K562 (cell line): Measurements from ENCODE around the gene PILRA. TPM values are rescaled to one million over a fixed set of nuclear protein-coding genes. Genes with fewer than 3 reads are reported as not detected.
"Not testable (repeated sequence)": the region's sequence is repeated elsewhere in the genome, so short reads cannot be mapped to it uniquely, and the experiment has no call there.

ENCODE experiments used
- ATAC-seq: fragments of 200-7000 bp; cut with Tn5 transposase; 3 replicates; pipeline ENCODE4 v1.9.1; 2020; ENCODE audit warnings: moderate library complexity
- BruUV-seq: library from RNA; stranded (reverse); fragments of 400-500 nt; replicated peaks from 2 replicates; lab custom pipeline; 2021; lab: Mats Ljungman, UMichigan
- CTCF ChIA-PET: fragments of 300-600 bp; formaldehyde crosslinking; extraction: SDS; loops from one replicate; lab custom pipeline; 2021; ENCODE audit warnings: low intra/inter-chr PET ratio; lab: Yijun Ruan, JAX
- POLR2A ChIA-PET: fragments of 300-600, 350-650 bp; sonication (Branson Sonifier 250); formaldehyde crosslinking; extraction: SDS; loops from one replicate; lab custom pipeline; 2021; ENCODE audit warnings: antibody characterized with exemption, inconsistent platforms; lab: Yijun Ruan, JAX
- DNase-seq, 4 experiments: peaks; one replicate each; pipeline versions ENCODE4 v3.0.0 to v3.0.0-alpha.2; 2011 to 2018; ENCODE audit warnings: low spot score in 3 of 4, mixed read lengths in 3 of 4; ENCODE audit errors: extremely low read depth in 1 of 4
- FAIRE-seq: peaks from 2 replicates; lab custom pipeline; 2011; peaks lifted over from hg19 to GRCh38; lab: Jason Lieb, UNC
- H2AFZ ChIP-seq: 2 replicates; pipeline ENCODE4 v1.6.0; 2011; ENCODE audit warnings: low read depth, low read length, control low read depth, inconsistent platforms
- H3K27ac ChIP-seq: fragments of 200-600 bp; 3 replicates; pipeline ENCODE4 v1.8.0; 2011; ENCODE audit warnings: low read depth, mild to moderate bottlenecking, control low read depth, inconsistent platforms, low read length, moderate library complexity, mixed read lengths; ENCODE audit errors: extremely low read depth
- H3K27me3 ChIP-seq, 2 experiments: fragments of 300-600 bp in 1 of 2; 2 replicates in 1 of 2; 3 replicates in 1 of 2; pipeline versions ENCODE4 v1.6.0 to v1.8.0; 2011; ENCODE audit warnings: inconsistent platforms in 2 of 2, low read length in 2 of 2, mild to moderate bottlenecking in 1 of 2, mixed read lengths in 1 of 2, moderate library complexity in 1 of 2; ENCODE audit not compliant: control insufficient read depth in 2 of 2, insufficient read depth in 2 of 2
- H3K36me3 ChIP-seq: fragments of 300-600 bp; 3 replicates; pipeline ENCODE4 v1.8.0; 2011; ENCODE audit warnings: mild to moderate bottlenecking, low read length, inconsistent platforms; ENCODE audit not compliant: control insufficient read depth, insufficient read depth
- H3K4me1 ChIP-seq, 2 experiments: fragments of 200-600 bp in 1 of 2; replicated peaks in 1 of 2; 2 replicates in 1 of 2; 3 replicates in 1 of 2; pipeline versions ENCODE4 v1.5.1 to v1.8.0; 2011; ENCODE audit warnings: inconsistent platforms in 2 of 2, low read length in 2 of 2, mild to moderate bottlenecking in 1 of 2, mixed read lengths in 1 of 2, moderate library complexity in 1 of 2; ENCODE audit not compliant: control insufficient read depth in 2 of 2, insufficient read depth in 2 of 2
- H3K4me2 ChIP-seq: 2 replicates; pipeline ENCODE4 v1.6.1; 2011; ENCODE audit warnings: low read length, control low read depth, inconsistent platforms, mixed read lengths; ENCODE audit not compliant: insufficient read depth
- H3K4me3 ChIP-seq: fragments of 200-600 bp; sonication (generic), shearing (Covaris generic); 2 replicates; pipeline ENCODE4 v1.5.1; 2016; ENCODE audit warnings: control low read depth, inconsistent platforms
- H3K79me2 ChIP-seq: fragments of 200-600 bp; 3 replicates; pipeline ENCODE4 v1.8.0; 2011; ENCODE audit warnings: low read length, inconsistent platforms; ENCODE audit not compliant: control insufficient read depth, insufficient read depth
- H3K9ac ChIP-seq, 2 experiments: 2 replicates each; pipeline versions ENCODE4 v1.6.0 to v1.6.1; 2011; ENCODE audit warnings: low read depth in 2 of 2, low read length in 2 of 2, control low read depth in 1 of 2, inconsistent platforms in 1 of 2, mild to moderate bottlenecking in 1 of 2, mixed read lengths in 1 of 2; ENCODE audit not compliant: insufficient read depth in 1 of 2
- H3K9me1 ChIP-seq: one replicate; pipeline ENCODE4 v1.6.0; 2011; ENCODE audit warnings: inconsistent platforms, mild to moderate bottlenecking, low read length, moderate library complexity; ENCODE audit not compliant: control insufficient read depth, insufficient read depth
- H3K9me3 ChIP-seq: replicated peaks from 2 replicates; pipeline ENCODE4 v1.5.1; 2011; ENCODE audit warnings: low read depth, low read length, inconsistent platforms; ENCODE audit not compliant: control insufficient read depth, insufficient read depth
- H4K20me1 ChIP-seq: replicated peaks from 2 replicates; pipeline ENCODE4 v1.6.1; 2011; ENCODE audit warnings: low read length, inconsistent platforms, mixed read lengths; ENCODE audit not compliant: control insufficient read depth, insufficient read depth
- C11orf30 ChIP-seq: fragments of 450-650 bp; IDR thresholded peaks from 2 replicates; pipeline ENCODE4 v1.6.1; 2016; ENCODE audit warnings: low read depth, mild to moderate bottlenecking
- FOS ChIP-seq: IDR thresholded peaks from 3 replicates; pipeline ENCODE4 v1.6.1; 2011; ENCODE audit not compliant: insufficient read length; ENCODE audit errors: extremely low read depth
- MEIS2 ChIP-seq: fragments of 450-650 bp; IDR thresholded peaks from 2 replicates; pipeline ENCODE4 v1.6.1; 2014; ENCODE audit warnings: mild to moderate bottlenecking; ENCODE audit not compliant: partially characterized antibody
- NFYB ChIP-seq: IDR thresholded peaks from 2 replicates; pipeline ENCODE4 v1.6.1; 2011; ENCODE audit warnings: mild to moderate bottlenecking, moderate library complexity; ENCODE audit not compliant: insufficient read length; ENCODE audit errors: extremely low read depth
- PKNOX1 ChIP-seq: fragments of 450-650 bp; IDR thresholded peaks from 2 replicates; pipeline ENCODE4 v1.6.1; 2016
- RBM25 ChIP-seq: fragments of 200-400 bp; formaldehyde crosslinking; IDR thresholded peaks from 2 replicates; pipeline ENCODE4 v1.6.1; 2018; ENCODE audit warnings: low read length, low read depth, moderate library complexity; ENCODE audit not compliant: severe bottlenecking
- SP1 ChIP-seq: sonication (generic); formaldehyde crosslinking; IDR thresholded peaks from 2 replicates; pipeline ENCODE4 v1.8.1; 2022; ENCODE audit warnings: mild to moderate bottlenecking, missing genetic modification reagents
- ZNF316 ChIP-seq: fragments of 450-650 bp; IDR thresholded peaks from 2 replicates; pipeline ENCODE4 v1.6.1; 2016
- WGBS: fragments of 100-300 bp; shearing (Covaris generic); methylation state at CpG from one replicate; pipeline ENCODE4 v1.1.6; 2016; ENCODE audit warnings: low coverage, mixed read lengths; ENCODE audit not compliant: insufficient coverage; ENCODE audit errors: missing lambda C conversion rate; 5-methylcytosine and 5-hydroxymethylcytosine counted together
- in situ Hi-C: fragments of 300-500 bp; cut with MboI; formaldehyde crosslinking; loops from 4 replicates; pipeline ENCODE4 v1.15.0; 2018; ENCODE audit warnings: inconsistent platforms, mixed read lengths
- intact Hi-C: fragments of 100-400 bp; cut with micrococcal nuclease; formaldehyde crosslinking; loops from 2 replicates; pipeline ENCODE4 v1.14.2; 2022
- polyA plus RNA-seq, 8 experiments: library from polyadenylated mRNA; depleted of rRNA in 4 of 8; stranded (reverse) in 5 of 8; unstranded in 3 of 8; fragments of >200 nt; fragmentation: Nextera tagmentation in 2 of 8; fragmentation: Illumina TruSeq in 1 of 8; extraction: Ambion mirVana in 2 of 8; extraction: Trizol in 1 of 8; gene quantifications; 2 replicates each; pipeline versions ENCODE4 v1.2.1 to v1.2.3, GENCODE V29; 2011 to 2014; ENCODE audit warnings: inconsistent platforms in 1 of 8, missing spikeins in 1 of 8
- total RNA-seq, 7 experiments: library from RNA; depleted of rRNA in 6 of 7; stranded (reverse); fragments of >200 nt in 6 of 7; fragmentation: Illumina TruSeq in 2 of 7; extraction: Trizol in 2 of 7; gene quantifications; 2 replicates each; pipeline versions ENCODE4 v1.2.1 to v1.2.3, GENCODE V29; 2011 to 2021; ENCODE audit warnings: low replicate concordance in 1 of 7

The PILRA gene
- total and polyA plus RNA-seq, 9 of the 15 experiments (the other 6 are each of a cell fraction or from before 2014, with no cell fraction given): 0.13 to 1.8 (median 0.62) TPM

GRCh38 chr7:100381531-100382233 is 8.4 kb downstream of the PILRA start:
- H3K9me3 ChIP-seq, H3K79me2 ChIP-seq, CTCF ChIA-PET, intact Hi-C loops, ATAC-seq, H3K9ac ChIP-seq, H3K27ac ChIP-seq, H3K4me2 ChIP-seq, H3K27me3 ChIP-seq, H3K4me3 ChIP-seq, H3K36me3 ChIP-seq, DNase-seq, H3K9me1 ChIP-seq, H3K4me1 ChIP-seq, in situ Hi-C loops, BruUV-seq, H4K20me1 ChIP-seq, FAIRE-seq, H2AFZ ChIP-seq: not testable (repeated sequence)
- WGBS: 80% methylated on average over 29 of the region's 49 CpGs
- POLR2A ChIA-PET: interaction anchor here (0.6 to 1.5 kb wide), 3 partner anchors 14 to 47 kb away, joined by 3 to 5 read pairs (median 3); partner anchors contain the start of gene ZCWPW1

GRCh38 chr7:100382234-100382853 is 9.1 kb downstream of the PILRA start:
- not testable (repeated sequence) for H3K27ac ChIP-seq
- TF ChIP-seq SP1 (CRISPR knock-in tag): 0 out of 2 replicates have a peak, but pooled peaks have one; percentile 35
- peak; percentile 10 for TF ChIP-seq MEIS2
- peak; percentile 53 for TF ChIP-seq RBM25
- peak; percentile 50 for TF ChIP-seq ZNF316
- TF ChIP-seq PKNOX1: peak; percentile 41; the same call in 1 of the 2 replicates
- TF ChIP-seq NFYB: peak; percentile 86
- TF ChIP-seq FOS: peak; percentile 35
- 0 out of 2 replicates have a peak, but pooled peaks have one; percentile 43 for TF ChIP-seq C11orf30
- TF ChIP-seq, all 486 proteins: peak for 8; not testable (repeated sequence) for 478
- peak; percentile 68 for ATAC-seq
- H3K4me1 ChIP-seq, H3K9ac ChIP-seq, in situ Hi-C loops, DNase-seq, CTCF ChIA-PET, H3K27me3 ChIP-seq, H3K9me1 ChIP-seq, H3K4me3 ChIP-seq, H3K4me2 ChIP-seq, H4K20me1 ChIP-seq, H3K79me2 ChIP-seq, intact Hi-C loops, H3K36me3 ChIP-seq, BruUV-seq, H3K9me3 ChIP-seq: not testable (repeated sequence)
- 47% methylated on average over 8 of the region's 8 CpGs for WGBS
- POLR2A ChIA-PET: interaction anchor here (0.6 to 1.5 kb wide), 5 partner anchors 12 to 519 kb away, joined by 3 to 5 read pairs (median 3); partner anchors contain the start of gene ZCWPW1
- FAIRE-seq: peak; percentile 83
- H2AFZ ChIP-seq: peak overlapping the region; percentile 72
